ENCODE measurements around the gene C1QL1.

C1QL1 gene

GRCh38 chr17:44917456-44917855 is 50.6 kb downstream of the C1QL1 start:
- Histone ChIP-seq H3K4me2 (ENCODE audit: low read depth, low read length) (no peak overlapping the region), H3K4me3 (ENCODE audit: low read length) (no peak overlapping the region), H4K20me1 (ENCODE audit: insufficient read depth, low read length) (no peaks in the 10 kb centered on the region), H3K27me3 (replicated peaks; ENCODE audit: insufficient read depth, low read length) (peaks cover 41% of the 10 kb centered on the region), H3K9me3 (replicated peaks; ENCODE audit: insufficient read depth, low read length) (no peaks in the 10 kb centered on the region), H3K27ac (ENCODE audit: low read length) (no peak overlapping the region), H3K36me3 (replicated peaks; ENCODE audit: insufficient read depth, low read length) (no peaks in the 10 kb centered on the region), H3K9me2 (replicated peaks; ENCODE audit: insufficient read depth, low read length) (no peaks in the 10 kb centered on the region), H3K4me1 (ENCODE audit: low read length) (no peaks in the 10 kb centered on the region), H3F3A (ENCODE audit: insufficient read depth, low read length) (no peaks in the 10 kb centered on the region), H3K79me2 (ENCODE audit: low read length) (no peaks in the 10 kb centered on the region), H3K9ac (ENCODE audit: low read length) (no peak overlapping the region), H2AFZ (ENCODE audit: low read length) (no peak overlapping the region)
- no peak for TF ChIP-seq CTCF (IDR thresholded peaks at IDR 0.05; ENCODE audit: low read length)
- no peak for TF ChIP-seq EZH2 (optimal IDR thresholded peaks at IDR 0.05; ENCODE audit: low read depth, low read length)
- TF ChIP-seq EZH2phosphoT487 (IDR thresholded peaks at IDR 0.05; ENCODE audit: low read length) = no peak
- no peak for DNase-seq

- Histone ChIP-seq H3K9ac (ENCODE audit: low read length) (no peak overlapping the region), H3K27ac (ENCODE audit: low read length) (no peak overlapping the region), H2AFZ (ENCODE audit: low read length) (no peak overlapping the region), H3K4me3 (ENCODE audit: low read length) (no peak overlapping the region), H3K9me2 (replicated peaks; ENCODE audit: insufficient read depth, low read length) (no peaks in the 10 kb centered on the region), H3K79me2 (ENCODE audit: low read length) (no peaks in the 10 kb centered on the region), H3K4me1 (ENCODE audit: low read length) (no peaks in the 10 kb centered on the region), H3K9me3 (replicated peaks; ENCODE audit: insufficient read depth, low read length) (no peaks in the 10 kb centered on the region), H3K36me3 (replicated peaks; ENCODE audit: insufficient read depth, low read length) (no peaks in the 10 kb centered on the region), H3K27me3 (replicated peaks; ENCODE audit: insufficient read depth, low read length) (peaks cover 44% of the 10 kb centered on the region), H3F3A (ENCODE audit: insufficient read depth, low read length) (no peaks in the 10 kb centered on the region), H4K20me1 (ENCODE audit: insufficient read depth, low read length) (no peaks in the 10 kb centered on the region), H3K4me2 (ENCODE audit: low read depth, low read length) (no peak overlapping the region)
- TF ChIP-seq EZH2 (optimal IDR thresholded peaks at IDR 0.05; ENCODE audit: low read depth, low read length) (no peak), EZH2phosphoT487 (IDR thresholded peaks at IDR 0.05; ENCODE audit: low read length) (no peak), CTCF (IDR thresholded peaks at IDR 0.05; ENCODE audit: low read length) (no peak)
- DNase-seq = no peak
These were observed 51.3 kb downstream of the C1QL1 start for GRCh38 chr17:44916781-44917241.

GRCh38 chr17:44915862-44916780 is 52.0 kb downstream of the C1QL1 start:
- H3K4me3 ChIP-seq (ENCODE audit: low read length) = no peak overlapping the region
- no peak for DNase-seq
- H4K20me1 ChIP-seq (ENCODE audit: insufficient read depth, low read length) = no peaks in the 10 kb centered on the region
- H3K9me2 ChIP-seq (replicated peaks; ENCODE audit: insufficient read depth, low read length) = no peaks in the 10 kb centered on the region
- no peaks in the 10 kb centered on the region for H3K9me3 ChIP-seq (replicated peaks; ENCODE audit: insufficient read depth, low read length)
- peaks cover 41% of the 10 kb centered on the region for H3K27me3 ChIP-seq (replicated peaks; ENCODE audit: insufficient read depth, low read length)
- H3K27ac ChIP-seq (ENCODE audit: low read length) = no peak overlapping the region
- H3K9ac ChIP-seq (ENCODE audit: low read length) = no peak overlapping the region
- no peak overlapping the region for H3K4me2 ChIP-seq (ENCODE audit: low read depth, low read length)
- no peaks in the 10 kb centered on the region for H3K79me2 ChIP-seq (ENCODE audit: low read length)
- H3K4me1 ChIP-seq (ENCODE audit: low read length) = no peaks in the 10 kb centered on the region
- no peak for TF ChIP-seq CTCF (IDR thresholded peaks at IDR 0.05; ENCODE audit: low read length)
- TF ChIP-seq EZH2phosphoT487 (IDR thresholded peaks at IDR 0.05; ENCODE audit: low read length) = no peak
- no peak for TF ChIP-seq EZH2 (optimal IDR thresholded peaks at IDR 0.05; ENCODE audit: low read depth, low read length)
- H2AFZ ChIP-seq (ENCODE audit: low read length) = no peak overlapping the region
- H3F3A ChIP-seq (ENCODE audit: insufficient read depth, low read length) = no peaks in the 10 kb centered on the region
- H3K36me3 ChIP-seq (replicated peaks; ENCODE audit: insufficient read depth, low read length) = no peaks in the 10 kb centered on the region
